ENCODE data around the gene RAB27B.

The RAB27B gene

GRCh38 chr18:54828986-54829385, 709 bp downstream of the RAB27B start:
- peak overlapping the region; percentile 89; the same call in 1 of the 2 replicates for H3K27ac ChIP-seq (ENCODE audit: extremely low read depth, low read depth, low read length)
- ChIA-PET POLR2A (interaction anchor here (1.2 kb wide), 2 partner anchors 17 to 44 kb away, joined by 3 read pairs; no protein-coding TSS in a partner anchor), CTCF (interaction anchor here (0.5 kb wide), 1 partner anchor 806 kb away, joined by 4 read pairs; no protein-coding TSS in a partner anchor)
- no peaks in the 10 kb centered on the region for H3K9me3 ChIP-seq (ENCODE audit: control insufficient read depth, insufficient read depth, low read depth, low read length)
- peaks cover 5% of the 10 kb centered on the region; the same call in 1 of the 2 replicates for H3K4me1 ChIP-seq (ENCODE audit: control insufficient read depth, insufficient read depth, low read length)
- H3K4me3 ChIP-seq (ENCODE audit: low read depth, low read length): peak overlapping the region; percentile 45; the same call in 1 of the 2 replicates
- no peaks in the 10 kb centered on the region for H3K36me3 ChIP-seq (ENCODE audit: control insufficient read depth in 2 of 2, insufficient read depth in 1 of 2, low read length in 2 of 2)
- TF ChIP-seq ZNF133 (tag by site-specific recombination; IDR thresholded peaks at IDR 0.05) (no peak), ZNF549 (tag by site-specific recombination; IDR thresholded peaks at IDR 0.05) (no peak), ZNF37A (tag by site-specific recombination; IDR thresholded peaks at IDR 0.05) (no peak), ZNF175 (tag by site-specific recombination; IDR thresholded peaks at IDR 0.05) (no peak), ZNF140 (tag by site-specific recombination; IDR thresholded peaks at IDR 0.05) (no peak), ZNF366 (tag by site-specific recombination; conservative IDR thresholded peaks at IDR 0.05) (no peak), PATZ1 (tag by site-specific recombination; IDR thresholded peaks at IDR 0.05) (no peak), ZNF645 (tag by site-specific recombination; IDR thresholded peaks at IDR 0.05) (no peak), ZNF239 (tag by site-specific recombination; IDR thresholded peaks at IDR 0.05) (no peak), ZNF664 (tag by site-specific recombination; IDR thresholded peaks at IDR 0.05) (no peak), KLF8 (tag by site-specific recombination; IDR thresholded peaks at IDR 0.05) (no peak), ZNF707 (tag by site-specific recombination; IDR thresholded peaks at IDR 0.05) (no peak), ZNF16 (tag by site-specific recombination; IDR thresholded peaks at IDR 0.05; ENCODE audit: low read depth) (no peak), ZNF19 (tag by site-specific recombination; IDR thresholded peaks at IDR 0.05; ENCODE audit: low read depth) (no peak), ZNF311 (tag by site-specific recombination; IDR thresholded peaks at IDR 0.05; ENCODE audit: borderline replicate concordance) (no peak), ZNF18 (tag by site-specific recombination; IDR thresholded peaks at IDR 0.05) (no peak), YY1 (tag by site-specific recombination; IDR thresholded peaks at IDR 0.05) (no peak), SP7 (tag by site-specific recombination; IDR thresholded peaks at IDR 0.05) (no peak), ZNF132 (tag by site-specific recombination; IDR thresholded peaks at IDR 0.05; ENCODE audit: borderline replicate concordance) (no peak), ZNF837 (tag by site-specific recombination; IDR thresholded peaks at IDR 0.05) (no peak)

GRCh38 chr18:54829856-54830255, 1.6 kb downstream of the RAB27B start:
- CTCF ChIA-PET: no interaction called here

More at GRCh38 chr18:54829856-54830255, 1.6 kb downstream of the RAB27B start:
- Histone ChIP-seq H3K27ac (ENCODE audit: extremely low read depth, low read depth, low read length) (no peak overlapping the region), H3K36me3 (ENCODE audit: control insufficient read depth in 2 of 2, insufficient read depth in 1 of 2, low read length in 2 of 2) (no peaks in the 10 kb centered on the region), H3K9me3 (ENCODE audit: control insufficient read depth, insufficient read depth, low read depth, low read length) (no peaks in the 10 kb centered on the region), H3K4me1 (ENCODE audit: control insufficient read depth, insufficient read depth, low read length) (peaks cover 5% of the 10 kb centered on the region; the same call in 1 of the 2 replicates), H3K4me3 (ENCODE audit: low read depth, low read length) (no peak overlapping the region)
- POLR2A ChIA-PET: no interaction called here
- TF ChIP-seq ZNF596 (tag by site-specific recombination; IDR thresholded peaks at IDR 0.05) (no peak), ZNF707 (tag by site-specific recombination; IDR thresholded peaks at IDR 0.05) (no peak), ZNF624 (tag by site-specific recombination; IDR thresholded peaks at IDR 0.05) (no peak), GLI2 (tag by site-specific recombination; IDR thresholded peaks at IDR 0.05; ENCODE audit: borderline replicate concordance, low read depth) (no peak), ZFP69B (tag by site-specific recombination; IDR thresholded peaks at IDR 0.05) (no peak), ZNF37A (tag by site-specific recombination; IDR thresholded peaks at IDR 0.05) (no peak), ZNF239 (tag by site-specific recombination; IDR thresholded peaks at IDR 0.05) (no peak), ZNF843 (tag by site-specific recombination; IDR thresholded peaks at IDR 0.05) (no peak), HOXD13 (CRISPR knock-in tag; IDR thresholded peaks at IDR 0.05; ENCODE audit: borderline replicate concordance) (no peak), ZNF560 (tag by site-specific recombination; IDR thresholded peaks at IDR 0.05; ENCODE audit: borderline replicate concordance) (no peak), KLF1 (tag by site-specific recombination; IDR thresholded peaks at IDR 0.05) (no peak), ZNF571 (tag by site-specific recombination; IDR thresholded peaks at IDR 0.05) (no peak), ZNF692 (tag by site-specific recombination; IDR thresholded peaks at IDR 0.05) (no peak)

All from HEK293 (cell line).